ENCODE measurements around the gene ABCC10.

GRCh38 chr6:43451348-43451747 is 24.0 kb downstream of the ABCC10 start:
- TF ChIP-seq POLR2AphosphoS5 (IDR thresholded peaks at IDR 0.05; ENCODE audit: low read depth): no peak
- TF ChIP-seq, protein P1, sequence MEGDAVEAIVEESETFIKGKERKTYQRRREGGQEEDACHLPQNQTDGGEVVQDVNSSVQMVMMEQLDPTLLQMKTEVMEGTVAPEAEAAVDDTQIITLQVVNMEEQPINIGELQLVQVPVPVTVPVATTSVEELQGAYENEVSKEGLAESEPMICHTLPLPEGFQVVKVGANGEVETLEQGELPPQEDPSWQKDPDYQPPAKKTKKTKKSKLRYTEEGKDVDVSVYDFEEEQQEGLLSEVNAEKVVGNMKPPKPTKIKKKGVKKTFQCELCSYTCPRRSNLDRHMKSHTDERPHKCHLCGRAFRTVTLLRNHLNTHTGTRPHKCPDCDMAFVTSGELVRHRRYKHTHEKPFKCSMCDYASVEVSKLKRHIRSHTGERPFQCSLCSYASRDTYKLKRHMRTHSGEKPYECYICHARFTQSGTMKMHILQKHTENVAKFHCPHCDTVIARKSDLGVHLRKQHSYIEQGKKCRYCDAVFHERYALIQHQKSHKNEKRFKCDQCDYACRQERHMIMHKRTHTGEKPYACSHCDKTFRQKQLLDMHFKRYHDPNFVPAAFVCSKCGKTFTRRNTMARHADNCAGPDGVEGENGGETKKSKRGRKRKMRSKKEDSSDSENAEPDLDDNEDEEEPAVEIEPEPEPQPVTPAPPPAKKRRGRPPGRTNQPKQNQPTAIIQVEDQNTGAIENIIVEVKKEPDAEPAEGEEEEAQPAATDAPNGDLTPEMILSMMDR (IDR thresholded peaks at IDR 0.05; ENCODE audit: insufficient read depth, low read length): no peak
- TF ChIP-seq GABPA (IDR thresholded peaks at IDR 0.05; ENCODE audit: low read depth): no peak
- TF ChIP-seq REST (IDR thresholded peaks at IDR 0.05; ENCODE audit: insufficient replicate concordance, low read depth): no peak
- no peak for TF ChIP-seq SPI1 (IDR thresholded peaks at IDR 0.05; ENCODE audit: borderline replicate concordance, low read depth)
